GM18511 (cell line): ENCODE measurements around the gene MAPK8IP1.

Experiments
- ATAC-seq: cut with Tn5 transposase; IDR thresholded peaks from one replicate; pipeline ENCODE4 v1.9.1; 2021; ENCODE audit warnings: mild to moderate bottlenecking, moderate library complexity; ENCODE audit not compliant: unreplicated experiment

The MAPK8IP1 gene

DNA sequence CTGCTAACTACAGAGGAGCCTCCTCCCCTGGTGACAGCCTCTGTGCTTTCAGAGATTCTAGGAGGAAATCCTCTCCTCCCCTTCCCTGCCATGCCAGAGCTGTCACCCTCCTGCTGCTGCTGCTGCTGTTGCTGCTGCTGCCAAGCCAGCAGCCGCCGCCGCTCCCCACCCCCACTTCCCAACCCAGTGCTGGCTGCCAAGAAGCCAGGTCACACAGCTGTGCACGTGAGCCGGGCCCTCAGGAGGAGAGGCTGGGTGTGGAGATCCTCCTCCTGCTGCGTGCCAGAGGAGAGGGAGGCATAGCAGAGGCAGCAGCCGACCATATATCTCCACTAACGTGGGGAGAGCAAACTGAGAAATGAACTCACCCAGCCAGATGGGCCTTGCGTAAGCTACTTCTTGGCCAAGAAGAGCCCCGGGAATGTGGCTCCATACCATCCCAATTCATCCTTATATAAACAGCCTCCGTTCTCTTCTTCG, 25.8 kb upstream of the MAPK8IP1 start:
- no peak for ATAC-seq

DNA sequence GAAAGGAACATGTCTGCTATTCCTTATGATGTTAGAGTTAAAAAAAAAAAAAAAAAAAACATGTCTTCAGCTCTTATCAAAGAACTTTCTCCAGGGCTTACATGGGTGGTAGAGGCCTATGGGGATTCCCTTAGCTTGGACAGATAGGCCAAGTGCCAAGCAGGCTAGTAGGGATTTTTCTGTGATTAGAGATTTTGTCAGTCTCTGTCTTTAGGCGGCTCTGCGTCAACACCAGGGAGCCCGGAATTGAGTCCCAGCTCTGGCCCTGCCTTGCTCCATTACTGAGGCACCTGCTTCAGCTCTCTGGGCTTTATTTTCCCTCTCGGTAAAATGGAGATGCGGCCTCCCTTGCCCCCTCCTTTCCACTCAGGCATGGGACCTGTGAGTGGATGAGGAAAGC, 25.1 kb upstream of the MAPK8IP1 start:
- no peak for ATAC-seq

DNA sequence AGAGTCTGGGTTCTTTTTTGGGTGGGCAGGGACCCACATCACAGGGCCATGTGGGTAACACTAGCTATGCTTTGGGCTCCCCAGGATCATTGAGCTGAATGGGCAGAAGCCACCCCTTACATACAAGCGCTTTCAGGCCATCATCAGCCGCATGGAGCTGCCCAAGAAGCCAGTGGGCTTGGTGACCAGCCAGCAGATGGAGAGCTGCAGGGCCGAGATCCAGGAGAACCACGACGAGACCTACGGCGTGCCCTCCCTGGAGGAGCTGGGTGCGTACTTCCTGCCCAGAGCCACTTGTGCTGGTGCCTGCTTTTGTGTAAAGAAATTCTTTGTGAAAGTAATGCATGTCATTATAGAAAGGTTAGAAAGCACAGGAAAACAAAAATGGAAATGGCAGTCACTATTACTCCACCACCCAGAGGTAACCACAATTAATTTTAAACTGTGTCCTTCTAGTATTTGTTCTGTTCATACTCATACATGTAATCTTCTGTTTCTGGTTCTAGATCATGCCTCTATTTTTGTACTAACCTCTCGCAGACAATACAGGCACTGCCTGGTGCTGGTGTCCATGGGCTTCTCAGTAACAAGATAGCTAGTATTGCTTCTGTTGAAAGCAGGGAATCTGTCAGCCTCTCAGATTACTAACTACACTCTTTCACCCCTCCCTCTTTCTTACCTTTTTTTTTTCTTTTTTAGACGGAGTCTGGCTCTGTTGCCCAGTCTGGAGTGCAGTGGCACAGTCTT, 24.5 kb upstream of the MAPK8IP1 start:
- ATAC-seq: no peak

DNA sequence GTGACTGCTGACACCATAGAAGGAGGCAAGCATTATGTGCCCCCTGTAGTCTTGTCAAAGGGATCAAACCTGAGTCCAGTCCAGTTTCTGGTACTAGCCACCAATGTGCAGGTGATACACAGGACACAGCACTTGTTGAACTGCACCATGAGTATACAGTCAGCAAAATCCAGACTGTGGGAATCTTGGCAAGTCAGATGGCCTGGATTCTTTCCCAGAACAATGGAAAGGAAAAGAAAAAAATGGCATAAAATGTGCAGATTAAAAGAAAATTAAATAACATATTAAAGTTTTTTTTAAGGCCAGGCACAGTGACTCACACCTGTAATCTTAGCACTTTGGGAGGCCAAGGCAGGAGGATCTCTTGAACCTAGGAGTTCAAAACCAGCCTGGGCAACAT, 21.4 kb upstream of the MAPK8IP1 start:
- ATAC-seq: no peak

DNA sequence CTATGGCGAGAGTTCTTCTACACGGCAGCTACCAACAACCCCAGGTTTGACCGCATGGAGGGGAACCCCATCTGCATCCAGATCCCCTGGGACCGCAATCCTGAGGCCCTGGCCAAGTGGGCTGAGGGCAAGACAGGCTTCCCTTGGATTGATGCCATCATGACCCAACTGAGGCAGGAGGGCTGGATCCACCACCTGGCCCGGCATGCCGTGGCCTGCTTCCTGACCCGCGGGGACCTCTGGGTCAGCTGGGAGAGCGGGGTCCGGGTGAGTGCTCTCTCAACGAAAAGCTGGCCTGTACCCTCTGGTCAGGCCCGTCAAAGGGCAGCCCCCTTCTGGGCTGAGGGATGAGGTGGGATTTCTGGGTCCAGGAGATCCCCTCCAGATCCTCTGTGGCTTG, 15.9 kb upstream of the MAPK8IP1 start:
- ATAC-seq: no peak

DNA sequence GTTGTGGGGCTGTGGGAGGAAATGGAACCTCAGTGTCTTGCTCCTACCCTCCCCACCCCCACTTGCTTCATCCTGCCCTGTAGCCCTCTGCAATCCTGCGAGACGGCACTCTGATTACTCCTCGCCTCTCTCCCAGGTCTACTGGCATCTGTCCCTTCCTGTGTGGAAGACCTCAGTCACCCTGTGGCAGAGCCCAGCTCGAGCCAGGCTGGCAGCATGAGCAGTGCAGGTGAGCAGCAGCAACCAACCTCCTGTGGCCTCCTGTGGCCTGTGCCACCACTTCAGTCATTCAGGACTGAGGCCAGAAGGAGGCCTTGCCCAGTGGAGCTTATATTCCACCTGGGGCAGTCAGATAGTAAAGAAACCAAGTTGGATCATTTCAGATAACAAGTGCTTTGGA, 14.7 kb upstream of the MAPK8IP1 start:
- ATAC-seq: no peak

DNA sequence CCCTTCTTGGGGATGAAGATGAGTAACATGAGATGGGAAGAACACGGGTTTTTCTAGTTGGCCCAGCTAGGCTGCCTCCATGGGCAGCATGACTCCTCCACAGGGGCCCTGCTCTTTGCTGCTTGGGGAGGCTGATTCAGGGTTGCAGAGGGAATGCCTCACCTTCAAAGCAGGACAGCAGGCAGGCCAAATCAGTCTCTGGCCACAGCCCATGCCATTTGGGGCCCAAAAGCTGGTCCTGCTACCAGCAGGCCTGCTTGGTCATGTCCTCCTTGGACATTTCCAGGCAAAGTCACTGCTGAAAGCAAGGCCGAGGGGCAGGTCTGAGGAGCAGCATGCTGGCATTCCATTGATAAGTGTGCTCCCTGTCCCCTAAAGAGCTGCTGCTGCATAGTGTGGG, 13.8 kb upstream of the MAPK8IP1 start:
- ATAC-seq: no peak

DNA sequence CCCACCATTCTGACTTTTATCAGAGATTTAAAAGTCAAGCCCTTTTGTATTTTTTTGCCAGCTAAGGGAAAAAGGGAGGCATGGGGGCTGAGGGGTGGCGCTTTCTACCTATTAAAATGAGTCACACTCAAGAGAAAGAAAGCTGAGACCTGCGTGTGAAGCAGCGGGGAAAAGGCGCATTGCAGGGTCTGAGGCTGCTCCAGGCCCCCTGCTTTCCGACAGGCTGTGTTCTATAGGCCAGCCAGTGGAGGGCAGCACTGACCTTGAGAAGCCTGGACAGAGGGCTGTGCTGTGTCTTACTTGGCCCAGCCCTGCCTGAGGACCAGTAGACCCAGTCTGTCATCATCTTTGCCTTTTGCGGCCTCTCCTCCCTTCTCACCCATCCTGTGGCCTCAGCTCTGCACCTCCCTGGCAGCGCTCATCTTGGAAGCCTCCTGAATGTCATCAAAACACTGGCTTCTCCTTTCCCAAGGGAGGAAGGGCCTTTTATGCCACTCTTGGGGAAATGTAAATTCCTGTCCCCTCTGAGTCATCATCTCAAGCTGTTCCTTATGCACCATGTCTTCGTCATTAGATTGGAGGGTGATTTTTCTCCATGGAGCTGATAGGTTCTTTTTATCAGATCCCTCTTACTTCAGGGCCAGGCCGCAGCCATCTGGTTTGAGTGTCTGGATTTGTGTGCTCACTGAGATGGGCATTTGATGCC, 12.6 kb upstream of the MAPK8IP1 start:
- ATAC-seq: no peak

DNA sequence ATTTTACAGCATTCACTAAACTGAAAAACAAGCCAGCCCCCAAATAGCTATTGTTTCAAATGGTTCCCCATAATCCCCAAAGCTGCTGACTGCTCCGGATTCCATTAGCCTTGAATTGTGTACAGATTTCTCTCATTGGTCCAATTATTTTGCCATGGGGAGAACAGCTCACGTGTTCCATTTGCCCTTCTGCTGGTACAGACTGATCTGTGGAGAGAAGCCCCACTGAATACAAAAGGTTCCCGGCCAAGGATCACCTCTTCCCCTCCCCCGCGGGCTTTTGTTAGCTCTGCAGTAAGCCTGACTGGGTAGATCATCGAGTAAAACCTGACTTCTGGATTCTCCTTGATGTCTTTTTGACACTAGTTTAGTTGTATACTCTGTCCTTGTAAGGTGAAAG, 9.1 kb upstream of the MAPK8IP1 start:
- ATAC-seq: no peak

DNA sequence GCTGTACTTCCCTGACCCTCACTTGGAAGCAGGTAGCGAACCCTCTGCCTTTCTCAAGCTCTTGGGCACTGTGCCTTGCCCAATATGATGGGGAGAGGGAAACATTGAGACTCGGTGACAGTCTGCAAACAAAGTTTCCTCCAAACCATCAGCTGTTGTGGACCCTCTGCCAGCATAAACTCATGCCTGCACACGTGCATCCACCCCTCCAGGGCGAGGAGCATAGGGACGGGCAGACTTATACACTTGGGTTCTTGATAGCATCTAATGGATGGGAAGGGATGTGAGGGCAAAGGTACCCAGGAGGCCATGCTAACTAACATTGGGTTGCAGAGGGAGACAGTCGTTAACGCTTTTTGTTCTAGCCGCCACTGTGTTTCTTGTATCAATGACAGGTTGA, 8.2 kb upstream of the MAPK8IP1 start:
- no peak for ATAC-seq

DNA sequence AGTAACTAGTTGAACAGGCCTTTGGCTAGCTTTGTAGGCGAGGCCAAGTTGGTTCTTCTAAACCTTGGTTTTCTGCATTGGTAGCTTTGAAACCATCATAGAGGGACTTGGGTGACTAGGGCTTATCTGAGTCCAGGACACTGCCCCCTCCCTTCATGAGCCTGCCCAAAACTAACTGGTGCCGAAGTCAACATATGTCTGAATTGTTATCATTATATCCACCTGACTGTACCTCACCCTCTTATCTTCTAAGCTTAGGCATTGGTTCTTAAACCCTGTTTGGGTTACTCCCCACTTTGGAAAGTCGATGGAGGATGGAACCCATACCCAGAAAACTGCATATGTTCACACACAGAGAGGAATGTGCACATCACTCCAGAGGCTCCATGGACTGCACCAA, 7.6 kb upstream of the MAPK8IP1 start:
- no peak for ATAC-seq

DNA sequence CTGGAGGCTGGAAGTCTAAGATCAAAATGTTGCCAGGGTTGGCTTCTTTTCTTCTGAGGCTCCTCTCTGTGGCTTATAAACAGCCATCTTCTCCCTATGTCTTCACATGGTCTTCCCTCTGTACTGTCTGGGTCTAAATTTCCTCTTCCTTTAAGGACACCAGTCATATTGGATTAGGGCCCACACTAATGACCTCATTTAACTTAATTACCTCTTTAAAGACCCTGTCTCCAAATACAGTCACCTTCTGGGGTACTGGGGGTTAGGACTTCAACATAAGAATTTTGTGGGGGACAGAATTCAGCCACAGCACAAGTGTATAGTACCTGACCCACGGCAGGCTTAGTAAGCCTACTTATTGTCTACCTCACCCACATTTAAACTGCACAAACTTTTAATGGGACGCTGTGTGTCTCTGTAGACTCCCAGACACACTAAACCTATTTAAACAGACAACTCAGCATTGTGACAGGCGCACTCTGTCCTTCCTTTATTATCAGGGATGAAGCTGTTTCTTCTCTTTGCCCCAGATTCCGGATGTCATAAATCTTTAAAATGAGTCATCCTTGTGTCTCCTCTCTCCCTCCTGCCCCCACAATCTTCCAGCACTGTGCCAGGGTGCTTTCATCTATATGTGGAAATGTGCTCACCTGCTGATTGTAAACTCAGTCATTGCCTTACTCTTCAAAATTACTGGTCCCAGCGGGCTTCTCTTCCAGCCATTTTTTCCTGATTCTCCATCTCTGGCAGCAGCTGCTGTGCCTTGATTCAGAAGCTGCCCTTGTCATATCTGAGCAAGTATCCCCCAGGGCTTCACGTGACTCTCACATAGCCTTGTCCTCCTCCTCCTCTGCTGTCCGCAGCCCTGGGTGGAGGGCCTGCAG, 5.4 kb upstream of the MAPK8IP1 start:
- ATAC-seq: no peak

DNA sequence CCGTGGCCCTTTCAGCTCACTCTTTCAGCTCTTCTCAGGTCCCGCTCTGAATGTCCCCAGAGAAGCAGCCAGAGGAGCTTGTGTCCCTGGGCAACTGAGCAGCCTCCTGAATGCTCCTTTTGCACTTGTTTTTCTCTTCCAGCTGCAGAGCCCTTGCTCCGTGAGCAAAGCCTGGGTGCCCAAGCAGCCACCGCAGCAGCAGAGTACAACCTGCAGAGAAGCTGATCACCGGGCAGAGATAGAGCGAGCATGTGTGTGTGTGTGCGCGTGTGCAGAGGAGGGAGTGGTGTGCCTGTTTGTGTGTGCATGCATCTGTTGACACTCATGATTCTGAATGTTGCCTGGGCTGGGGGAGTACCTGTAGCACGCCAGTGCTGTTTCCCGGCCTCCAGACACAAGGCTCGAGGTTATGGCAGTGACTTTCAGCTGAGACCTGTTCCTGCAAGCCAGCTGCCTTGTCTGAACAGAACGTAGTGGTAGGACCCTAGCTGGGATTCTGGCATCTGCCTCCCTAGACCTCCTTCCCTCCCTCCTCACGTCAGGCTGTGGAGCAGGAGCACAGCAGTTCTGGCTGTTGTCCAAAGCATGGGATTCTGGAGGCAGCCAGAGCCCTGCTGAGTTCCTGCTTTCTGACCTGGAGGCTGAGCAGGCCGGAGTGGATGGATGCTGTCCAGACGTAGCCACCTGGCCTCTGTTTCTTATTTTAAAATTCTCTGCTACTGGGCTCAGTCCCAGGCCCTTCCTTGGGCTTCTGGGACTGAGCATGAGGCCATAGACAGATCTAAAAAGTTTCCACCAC, 4.5 kb upstream of the MAPK8IP1 start:
- no peak for ATAC-seq

DNA sequence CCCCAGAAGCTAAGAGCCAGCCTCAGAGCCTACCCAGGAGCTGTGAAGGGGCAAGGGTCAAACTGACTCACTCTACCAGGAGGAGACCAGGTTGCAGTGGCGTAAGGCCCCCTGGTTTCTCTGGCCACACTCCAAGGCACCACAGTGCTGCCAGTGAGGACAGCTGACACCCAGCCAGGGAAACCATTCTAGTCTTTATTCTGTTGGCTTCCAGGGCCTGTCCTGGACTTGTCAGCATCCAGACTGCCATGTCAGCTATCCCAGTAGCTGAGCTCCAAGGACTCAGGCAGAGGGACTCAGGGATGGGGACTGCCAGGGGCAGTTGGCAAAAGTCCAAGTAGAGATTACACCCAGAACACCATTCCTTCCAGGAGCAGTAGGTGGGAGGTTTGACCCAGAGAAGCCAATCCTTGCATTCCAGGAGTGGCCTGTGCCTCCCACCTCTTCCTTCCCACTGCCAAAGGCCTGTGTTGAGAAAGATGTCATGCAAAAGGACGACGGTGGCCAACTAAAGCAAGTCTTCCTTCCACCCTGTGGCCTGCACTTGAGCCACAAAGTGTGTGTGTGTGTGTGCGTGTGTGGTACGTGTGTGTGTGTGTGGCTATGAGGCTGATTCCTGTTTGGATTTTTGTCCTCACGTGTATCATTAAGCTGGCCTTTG, 3.6 kb upstream of the MAPK8IP1 start:
- no peak for ATAC-seq

DNA sequence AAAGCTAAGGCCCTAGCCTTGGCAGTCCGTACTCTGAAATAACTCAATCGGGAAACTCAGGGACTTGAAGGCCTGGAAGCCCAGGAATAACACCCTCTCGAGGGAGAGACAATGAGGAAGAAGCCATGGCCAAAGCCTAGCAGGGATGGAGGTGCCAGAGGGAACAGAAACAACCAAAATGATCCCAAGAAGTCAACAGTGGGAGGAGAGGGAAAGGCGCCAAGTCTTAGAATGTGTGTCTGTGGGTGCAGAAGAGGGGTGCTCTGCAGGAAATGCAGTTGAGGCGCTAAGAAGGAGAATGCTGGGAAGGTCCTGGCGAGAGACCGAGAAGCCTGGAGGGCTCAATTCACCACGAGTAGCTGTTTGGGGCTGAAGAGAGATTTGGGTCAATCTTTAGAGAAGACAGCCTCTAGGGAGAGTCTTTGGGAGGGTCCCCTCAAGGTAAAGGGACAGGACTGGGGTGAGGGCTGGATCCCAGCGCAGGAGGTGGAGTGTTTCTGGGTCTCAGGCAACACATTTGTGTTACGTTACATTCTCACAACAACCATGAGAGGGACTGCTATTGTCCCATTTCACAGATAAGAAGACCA, 760 bp upstream of the MAPK8IP1 start:
- no peak for ATAC-seq

DNA sequence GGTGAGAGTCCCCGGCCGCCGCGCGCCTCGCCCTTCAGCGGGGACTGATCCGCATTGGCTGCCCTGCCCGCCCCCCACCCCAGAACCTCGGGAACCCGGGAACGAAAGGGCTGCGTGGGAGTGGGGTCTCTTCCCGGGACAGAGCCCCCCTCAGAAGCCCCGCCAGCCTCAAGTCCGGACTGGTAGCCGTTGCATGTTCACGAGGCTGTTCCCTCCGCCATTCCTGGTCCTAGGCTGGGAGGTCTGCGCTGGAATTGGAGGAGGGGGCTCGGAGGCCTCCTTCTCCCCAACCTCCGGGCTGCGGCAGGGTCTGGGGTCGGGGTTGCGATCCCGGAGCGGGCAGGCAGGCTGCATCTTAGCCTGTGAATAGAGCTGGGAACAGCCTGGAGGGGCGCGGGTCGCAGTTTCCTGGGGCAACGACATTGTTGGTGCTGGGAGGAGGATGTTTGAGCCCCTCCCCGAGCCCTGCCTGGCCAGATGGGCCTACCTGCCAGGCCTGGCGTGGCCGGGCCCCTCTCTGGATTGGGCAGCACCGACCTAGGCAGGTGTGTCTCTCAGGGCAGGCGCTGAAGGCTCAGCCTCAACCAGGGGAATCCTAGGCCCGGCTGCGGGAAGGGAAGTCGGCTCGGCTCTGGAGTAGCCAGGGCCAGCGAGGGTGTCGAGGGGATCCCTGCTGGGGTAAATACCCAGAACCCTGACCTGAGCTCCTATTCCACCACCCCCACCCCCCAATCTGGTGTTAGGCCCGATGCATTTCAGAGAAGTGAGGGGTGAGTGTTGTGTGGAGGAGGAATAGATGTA, 670 bp downstream of the MAPK8IP1 start:
- no peak for ATAC-seq

DNA sequence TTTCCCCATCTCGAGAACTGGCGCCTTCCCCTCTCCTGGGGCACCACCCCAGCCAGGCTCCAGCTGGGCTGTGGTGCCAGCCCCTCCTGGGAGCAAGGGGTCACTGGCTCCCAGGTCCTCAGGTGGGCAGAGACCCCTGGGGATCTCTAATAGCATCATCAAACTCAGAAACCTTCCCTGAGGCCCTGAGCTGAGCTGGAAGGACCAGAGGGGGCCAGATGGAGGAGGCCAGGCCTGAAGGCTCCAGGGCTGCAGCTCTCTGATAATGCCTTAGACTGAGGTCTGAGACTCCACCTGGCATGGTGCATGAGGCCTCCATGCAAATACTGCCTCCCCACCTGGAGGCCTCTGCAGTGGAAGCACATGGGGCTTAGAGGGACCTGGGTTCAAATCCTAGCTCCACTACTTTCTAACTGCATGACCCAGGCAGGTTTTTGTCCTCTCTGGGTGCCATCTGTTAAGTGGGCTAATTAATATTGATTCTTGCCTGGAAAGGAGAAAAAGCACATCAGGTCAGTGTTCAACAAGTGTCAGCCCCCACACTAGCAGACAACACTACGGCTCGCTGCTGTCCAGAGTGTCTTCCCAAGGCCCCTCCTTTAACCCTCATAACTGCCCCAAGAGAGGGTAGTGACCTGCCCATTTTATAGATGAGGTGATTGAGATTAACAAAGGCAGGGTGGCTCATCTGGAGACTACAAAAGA, 1.5 kb downstream of the MAPK8IP1 start:
- no peak for ATAC-seq

DNA sequence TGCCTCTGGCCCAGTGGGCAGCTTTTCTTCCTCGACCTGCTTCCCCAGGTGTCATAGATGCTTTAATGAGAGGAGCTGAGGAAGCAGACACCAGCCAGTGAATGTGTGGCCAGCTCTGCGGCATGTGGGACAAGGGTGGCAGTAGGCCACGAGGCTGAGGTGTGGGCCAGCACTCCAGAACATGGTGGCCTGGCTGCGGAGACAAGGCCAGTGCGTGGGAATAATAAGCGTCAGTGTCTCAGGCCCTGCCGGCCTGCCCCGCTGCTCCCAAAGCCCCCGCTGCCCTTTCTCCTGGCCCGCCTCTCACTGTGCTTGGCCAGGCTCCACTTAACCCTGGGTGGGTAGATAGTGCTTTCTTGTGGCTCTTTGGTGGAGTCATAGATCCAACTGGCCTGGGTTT, 2.1 kb downstream of the MAPK8IP1 start:
- no peak for ATAC-seq
